Urinary bladder (tissue), 4 donors: Measurements from ENCODE around the gene RASSF4. TPM values are rescaled to one million over a fixed set of nuclear protein-coding genes. Genes with fewer than 3 reads are reported as not detected.
A peak's percentile ranks its signal among the peaks of the same experiment; 100 is the strongest.

Experiments used
- DNase-seq: peaks from one replicate; pipeline ENCODE4 v3.0.0-alpha.2; 2015; ENCODE audit errors: extremely low spot score
- H3K27ac ChIP-seq: one replicate; pipeline ENCODE4 v1.5.1; 2013; ENCODE audit warnings: low read depth, mild to moderate bottlenecking, moderate library complexity
- H3K36me3 ChIP-seq: one replicate; pipeline ENCODE4 v1.6.1; 2013; ENCODE audit warnings: mild to moderate bottlenecking, moderate library complexity; ENCODE audit not compliant: insufficient read depth
- H3K4me1 ChIP-seq: one replicate; pipeline ENCODE4 v1.6.1; 2013; ENCODE audit warnings: mild to moderate bottlenecking, moderate library complexity; ENCODE audit not compliant: insufficient read depth
- H3K4me3 ChIP-seq: one replicate; pipeline ENCODE4 v1.5.1; 2013; ENCODE audit warnings: low read depth, low read length
- WGBS: extraction: QIAGEN DNeasy Blood & Tissue Kit; methylation state at CpG from one replicate; pipeline ENCODE4 v1.1.7; 2013; 5-methylcytosine and 5-hydroxymethylcytosine counted together
- polyA plus RNA-seq: library from polyadenylated mRNA; stranded (reverse); fragments of 200-250 nt; gene quantifications from one replicate; pipeline ENCODE4 v1.2.3, GENCODE V29; 2013
- total RNA-seq: library from RNA; depleted of rRNA; stranded (reverse); fragments of >200 nt; gene quantifications from one replicate; pipeline ENCODE4 v1.2.3, GENCODE V29; 2014
- donor health status: healthy with polysubstance abuse.
- donor health status: healthy.

Gene RASSF4
- total and polyA plus RNA-seq, 2 donors = 12.2 to 55.1 TPM

DNA sequence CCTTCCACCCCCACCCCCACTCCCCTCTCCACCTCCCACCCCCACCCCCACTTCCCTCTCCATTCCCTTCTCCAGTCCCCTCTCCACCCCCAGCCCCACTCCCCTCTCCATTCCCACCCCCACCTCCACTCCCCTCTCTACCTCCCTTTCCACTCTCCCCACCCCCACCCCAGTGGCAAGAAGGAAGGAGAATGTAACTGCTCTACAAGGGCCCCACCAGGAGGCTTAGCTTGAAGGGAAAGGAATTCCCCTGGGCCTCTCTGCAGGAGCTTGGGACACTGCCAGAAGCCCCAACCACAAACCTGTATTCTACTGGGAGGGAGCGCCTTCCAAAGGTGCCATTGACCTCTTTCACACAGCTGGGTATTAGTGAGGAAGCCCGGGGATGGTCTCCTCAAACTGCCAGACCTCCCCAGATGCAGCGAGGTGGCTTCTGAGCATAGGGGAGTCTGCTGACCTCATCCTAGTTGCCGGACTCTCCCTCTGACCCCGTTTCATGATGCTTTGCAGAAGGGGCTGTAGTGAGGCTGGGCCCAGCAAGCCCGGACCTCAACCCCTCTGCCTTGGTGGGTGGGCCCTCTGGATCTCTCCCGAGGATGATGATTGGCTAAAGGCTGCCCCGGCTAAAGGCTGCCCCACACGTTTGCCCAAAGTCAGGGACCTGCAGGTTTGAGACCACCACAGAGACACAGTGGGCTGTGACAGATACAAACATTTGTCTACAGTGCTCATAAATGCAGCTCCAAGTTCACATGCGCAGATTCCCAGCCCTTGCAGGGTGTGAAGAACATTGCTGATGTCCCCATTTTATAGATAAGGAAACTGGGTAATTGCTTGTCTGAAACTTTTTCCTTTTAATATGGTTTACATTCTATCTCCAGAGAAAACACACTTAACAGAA is 16.1 kb downstream of the RASSF4 start:
- Histone ChIP-seq H3K4me1 (no peaks in the 10 kb centered on the region), H3K27ac (peak overlapping the region; percentile 14), H3K4me3 (no peak overlapping the region), H3K36me3 (no peaks in the 10 kb centered on the region)
- WGBS = 44% methylated on average over 10 of the region's 10 CpGs
- DNase-seq = no peak

DNA sequence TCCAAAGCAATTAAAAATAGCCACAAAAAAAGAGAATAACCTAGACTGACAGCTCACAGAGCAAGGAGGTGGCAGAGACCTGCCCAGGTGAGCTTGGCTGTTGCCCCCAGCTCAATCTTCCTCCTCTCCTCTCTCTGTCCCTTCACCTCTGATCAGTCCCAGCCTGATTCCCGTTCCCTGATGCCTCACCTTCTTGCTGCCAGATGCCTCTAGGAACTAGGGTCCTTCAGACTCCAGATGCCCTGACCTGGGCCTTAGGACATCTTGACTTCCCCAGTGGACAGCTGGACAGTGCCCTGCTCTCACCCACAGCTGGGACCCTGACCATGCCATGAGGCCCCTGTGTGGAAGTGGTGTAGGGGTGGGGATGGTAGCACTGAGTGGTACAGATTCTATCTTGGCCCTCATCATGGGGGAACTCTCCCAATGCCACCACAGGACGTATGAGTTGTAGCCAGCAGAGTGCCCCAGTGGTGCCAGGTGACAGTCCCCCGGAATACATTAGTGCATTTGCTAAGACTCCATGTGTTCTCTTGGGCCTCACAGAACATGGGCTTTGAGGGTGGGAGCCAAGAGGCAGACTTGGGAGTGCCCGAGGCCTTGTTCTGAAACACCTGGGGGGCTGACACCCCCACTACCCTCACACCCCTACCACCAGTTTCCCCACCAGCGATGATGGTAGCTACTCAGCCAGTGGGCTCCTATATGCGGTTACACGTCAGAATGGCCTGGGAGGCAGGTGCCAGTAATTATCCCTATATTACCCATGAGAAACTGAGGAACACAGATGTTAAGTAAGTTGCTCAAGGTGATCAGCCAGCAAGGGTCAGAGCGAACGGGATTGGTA is 17.0 kb downstream of the RASSF4 start:
- 86% methylated on average over 9 of the region's 9 CpGs for WGBS
- Histone ChIP-seq H3K4me3 (peak overlapping the region; percentile 46), H3K27ac (no peak overlapping the region), H3K4me1 (no peaks in the 10 kb centered on the region), H3K36me3 (no peaks in the 10 kb centered on the region)
- DNase-seq = no peak

DNA sequence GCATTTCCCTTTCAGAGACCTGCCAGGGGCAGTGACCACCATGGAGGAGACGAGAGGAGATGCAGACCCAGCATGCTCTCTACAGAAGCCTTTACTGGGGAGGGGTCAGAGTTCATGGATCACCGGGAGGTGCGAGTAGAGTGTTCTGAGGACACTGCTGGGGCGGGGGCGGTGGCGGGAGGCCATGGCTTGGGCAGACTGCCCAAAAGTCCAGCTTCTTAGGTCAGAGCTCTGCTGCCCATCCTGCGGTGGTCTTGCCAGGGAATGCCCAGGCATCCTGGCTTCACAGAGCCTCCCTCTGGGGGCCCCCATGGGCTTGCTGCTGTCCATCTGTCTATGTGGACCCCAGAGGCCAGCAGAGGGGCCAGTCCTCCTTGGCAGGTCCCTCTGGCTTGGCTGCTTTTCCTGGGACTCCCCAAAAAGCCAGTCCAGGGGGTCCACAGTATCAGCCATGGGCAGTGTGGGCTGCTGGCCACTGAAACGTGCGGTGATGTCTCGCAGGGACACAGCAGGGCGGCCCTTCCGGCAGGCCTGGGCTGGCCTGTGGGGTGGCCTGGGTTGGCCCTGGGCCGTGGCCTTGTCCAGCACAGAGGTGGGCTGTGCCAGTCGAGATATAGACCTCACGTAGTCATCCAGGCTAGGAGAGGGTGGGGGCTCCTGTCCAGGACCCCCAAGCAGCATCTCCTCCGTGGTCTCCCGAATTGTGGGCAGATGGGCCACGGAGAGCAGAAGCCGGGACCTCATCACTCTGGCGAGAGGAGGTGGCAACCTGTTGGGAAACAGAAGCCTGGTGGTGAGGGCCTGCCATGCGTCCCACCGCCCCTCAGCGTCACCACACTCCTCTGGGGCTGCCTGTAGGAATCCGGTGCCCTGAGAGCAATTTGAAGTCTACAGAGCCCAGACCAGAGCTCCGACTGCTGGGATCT is 17.9 kb downstream of the RASSF4 start:
- no peaks in the 10 kb centered on the region for H3K4me1 ChIP-seq
- H3K27ac ChIP-seq = peak overlapping the region; percentile 19
- DNase-seq = no peak
- no peaks in the 10 kb centered on the region for H3K36me3 ChIP-seq
- peak overlapping the region; percentile 46 for H3K4me3 ChIP-seq
- WGBS = 78% methylated on average over 25 of the region's 25 CpGs

DNA sequence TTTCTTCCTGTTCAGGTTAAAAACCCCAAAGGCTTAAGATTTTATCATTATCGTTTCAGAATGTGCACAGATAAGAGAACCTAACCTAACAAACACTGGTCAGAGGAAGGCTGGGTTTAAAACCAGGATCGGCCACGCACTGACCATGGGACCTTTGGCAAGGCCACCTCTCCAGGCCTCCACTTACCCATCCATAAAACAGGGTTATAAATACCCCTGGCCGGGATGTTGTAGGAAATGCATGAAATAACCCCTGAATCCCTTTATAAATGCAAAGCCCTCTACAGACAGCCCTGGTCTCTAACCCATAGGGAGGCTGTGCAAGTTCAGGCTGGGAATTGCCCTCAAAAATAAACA is 18.6 kb downstream of the RASSF4 start:
- no peaks in the 10 kb centered on the region for H3K4me1 ChIP-seq
- DNase-seq = no peak
- peak overlapping the region; percentile 55 for H3K27ac ChIP-seq
- no peaks in the 10 kb centered on the region for H3K36me3 ChIP-seq
- H3K4me3 ChIP-seq = peak overlapping the region; percentile 46
- 25% methylated on average over 4 of the region's 4 CpGs for WGBS

DNA sequence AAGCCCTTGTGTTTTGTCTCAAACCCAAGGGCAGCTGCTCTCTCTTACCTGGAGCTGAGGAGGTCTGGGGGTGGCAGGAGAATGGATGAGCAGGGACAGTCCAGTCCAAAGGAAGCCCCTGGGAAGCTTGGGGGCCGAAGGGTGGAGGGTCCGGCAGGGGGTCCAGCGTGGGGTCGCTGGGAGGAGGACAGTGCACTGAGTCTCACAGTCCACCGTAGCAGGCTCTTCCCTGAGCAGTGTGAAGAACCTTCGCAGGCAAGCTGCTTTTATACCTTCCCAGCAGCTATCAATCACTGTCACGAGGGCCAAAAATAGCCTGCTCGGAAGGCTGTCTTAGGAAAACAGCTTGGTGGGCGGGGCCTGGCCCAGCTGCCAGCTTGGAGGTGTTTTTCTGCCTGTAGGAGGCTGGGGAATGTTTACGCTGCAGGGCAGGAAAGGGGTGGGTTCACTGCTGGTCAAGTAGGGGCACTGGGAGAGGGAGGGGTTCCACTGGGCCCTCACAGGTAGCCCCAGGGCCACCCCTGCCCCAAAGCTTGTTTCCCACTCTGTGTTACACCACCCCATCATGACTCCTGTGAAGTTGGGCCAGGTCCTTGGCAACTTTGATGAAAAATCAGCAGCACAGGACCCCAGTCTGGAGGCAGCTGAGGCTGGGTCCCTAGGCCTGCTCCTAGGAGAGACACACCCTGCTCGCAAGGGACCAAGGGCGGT is 19.1 kb downstream of the RASSF4 start, which contains the start of gene DEPP1:
Gene DEPP1, minus strand, starts transcription at position 240 of the 711 bp plus-strand sequence. CDS start 779 bp downstream, outside the sequence.
- Histone ChIP-seq H3K27ac (peak within 1 kb of the TSS; percentile 55), H3K36me3 (no peaks in the 10 kb centered on the region), H3K4me3 (peak within 1 kb of the TSS; percentile 46), H3K4me1 (no peaks in the 10 kb centered on the region)
- DNase-seq = no peak
- 24% methylated on average over 12 of the region's 12 CpGs for WGBS

DNA sequence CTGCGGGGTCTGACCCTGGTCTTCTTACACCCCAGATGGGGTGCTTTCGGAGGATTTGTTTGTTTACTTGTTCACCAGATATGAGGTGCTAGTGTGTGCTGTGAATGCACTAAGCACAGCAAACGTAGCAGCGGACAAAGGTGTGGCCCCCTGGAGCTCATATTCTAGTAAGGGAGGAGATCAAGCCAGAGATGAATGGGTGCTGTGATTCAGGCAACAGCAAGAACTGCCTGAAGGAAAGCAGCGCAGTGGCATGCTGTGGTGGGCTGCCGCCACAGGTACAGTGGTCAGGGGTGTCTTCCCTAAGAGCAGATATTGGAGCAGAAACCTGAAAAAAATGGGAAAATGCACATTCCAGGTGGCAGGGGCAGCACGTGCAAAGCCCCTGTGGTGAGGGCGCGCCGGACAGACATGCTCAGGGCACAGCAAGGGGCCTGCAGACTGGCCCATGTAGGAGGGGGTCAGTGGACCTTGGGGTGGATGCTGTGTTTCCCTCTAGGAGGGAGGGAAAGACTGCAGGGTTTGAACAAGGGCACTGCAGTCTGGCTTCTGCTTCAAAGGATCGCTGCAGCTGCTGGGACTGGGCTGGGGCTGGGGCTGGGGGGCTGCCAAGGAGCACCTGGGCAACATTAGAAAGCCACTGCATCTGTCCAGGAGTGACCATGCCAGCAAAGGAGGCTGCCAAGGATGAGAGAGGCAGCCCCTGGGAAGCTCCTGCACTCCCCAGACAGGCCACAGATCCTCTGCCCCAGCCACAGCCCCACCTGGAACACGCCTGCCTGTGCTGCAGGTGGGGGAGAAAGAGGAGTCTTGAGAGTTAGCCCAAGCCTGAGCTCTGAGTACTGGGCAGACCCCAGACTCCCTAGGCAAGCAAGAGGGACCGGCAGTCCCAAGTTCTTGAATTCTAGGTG is 19.9 kb downstream of the RASSF4 start:
- Histone ChIP-seq H3K4me1 (no peaks in the 10 kb centered on the region), H3K36me3 (no peaks in the 10 kb centered on the region), H3K27ac (peak overlapping the region; percentile 30), H3K4me3 (no peak overlapping the region)
- no peak for DNase-seq
- 88% methylated on average over 13 of the region's 13 CpGs for WGBS

DNA sequence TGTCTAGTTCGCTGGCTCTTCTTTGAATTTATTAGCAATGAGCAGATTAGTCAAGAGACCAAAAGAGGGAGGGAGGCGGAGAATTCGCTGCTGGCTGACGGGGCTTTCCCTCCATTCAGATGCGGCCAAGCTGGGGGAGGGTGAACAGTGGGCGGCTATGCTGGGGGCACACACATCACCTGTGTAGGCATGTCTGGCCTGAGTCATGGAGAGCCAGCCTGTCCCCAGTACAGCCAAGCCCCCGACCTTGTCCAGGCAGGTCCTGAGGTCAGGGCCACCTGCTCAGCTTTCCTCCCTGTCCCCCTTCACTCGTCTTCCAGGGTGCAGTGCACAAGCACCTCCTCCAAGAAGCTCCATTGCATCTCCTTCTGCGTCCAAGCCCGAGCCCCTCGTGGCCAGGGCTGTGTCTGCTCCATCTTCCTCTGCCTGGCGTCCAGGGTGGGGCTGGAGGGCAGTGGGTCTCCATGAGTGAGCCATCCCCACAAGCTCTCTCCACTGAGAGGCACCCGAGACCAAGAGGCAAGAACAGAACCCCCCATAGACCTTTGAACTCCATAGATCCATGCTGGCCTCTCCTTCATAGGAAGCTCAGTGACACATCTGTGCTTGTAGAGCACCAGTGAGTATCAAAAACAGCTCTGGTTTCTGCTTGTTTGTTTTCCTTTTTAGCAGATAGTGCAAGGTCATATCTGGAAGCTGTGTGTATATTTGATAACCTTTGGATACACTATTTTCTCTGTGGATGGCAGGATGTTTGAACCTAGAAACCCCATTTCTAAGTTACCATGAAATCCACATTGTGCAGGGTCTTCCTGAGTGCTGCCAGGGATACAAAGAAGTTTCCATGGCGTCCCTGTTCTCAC is 20.9 kb downstream of the RASSF4 start:
- no peaks in the 10 kb centered on the region for H3K36me3 ChIP-seq
- no peaks in the 10 kb centered on the region for H3K4me1 ChIP-seq
- DNase-seq = no peak
- 83% methylated on average over 14 of the region's 14 CpGs for WGBS
- peak overlapping the region; percentile 40 for H3K27ac ChIP-seq
- H3K4me3 ChIP-seq = no peak overlapping the region

DNA sequence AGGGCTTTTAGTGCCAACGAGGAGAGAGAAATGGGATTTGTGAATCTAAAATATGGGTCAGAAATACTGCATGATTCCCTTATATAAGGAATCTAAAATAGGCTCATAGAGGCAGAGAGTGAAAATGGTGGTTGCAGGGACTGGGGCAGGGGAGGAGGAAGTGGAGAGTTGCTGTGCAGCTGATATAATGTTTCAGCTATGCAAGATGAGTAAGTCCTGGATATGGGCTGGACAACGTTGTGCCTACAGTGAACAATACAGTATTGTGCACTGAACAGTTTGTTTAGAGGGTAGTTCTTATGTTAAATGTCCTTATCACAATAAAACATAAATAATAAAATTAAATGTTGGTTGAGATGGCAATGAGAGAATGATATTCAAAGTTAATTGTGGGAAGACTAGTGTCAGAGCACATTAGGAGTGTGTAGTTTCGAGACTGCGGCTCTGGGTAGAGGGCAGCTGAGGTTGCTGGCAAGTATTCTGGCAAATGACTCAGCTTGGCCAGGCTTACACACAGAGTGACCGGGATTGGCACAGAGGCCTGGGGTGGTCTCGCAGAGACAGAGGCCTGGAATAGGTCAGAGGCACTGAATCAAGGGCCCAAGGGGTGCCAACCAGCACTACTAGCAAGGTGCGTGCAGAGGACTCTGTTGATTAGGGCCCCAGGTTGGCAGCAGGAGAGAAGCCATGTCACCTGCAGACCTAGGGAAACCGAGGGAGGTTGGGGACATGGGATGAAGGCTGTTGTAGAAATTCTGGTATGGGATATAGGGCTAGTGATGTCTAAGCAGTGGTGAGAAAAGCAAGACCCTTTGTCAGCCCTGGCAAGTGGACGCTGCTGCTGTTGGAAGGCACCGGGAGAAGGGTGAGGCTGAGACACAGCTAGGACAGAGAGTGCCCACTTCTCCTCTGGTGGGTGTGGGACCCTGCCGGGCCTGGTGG is 21.8 kb downstream of the RASSF4 start:
- peak overlapping the region; percentile 30 for H3K27ac ChIP-seq
- 54% methylated on average over 11 of the region's 11 CpGs for WGBS
- DNase-seq = no peak
- no peaks in the 10 kb centered on the region for H3K36me3 ChIP-seq
- H3K4me1 ChIP-seq = no peaks in the 10 kb centered on the region
- H3K4me3 ChIP-seq = no peak overlapping the region

DNA sequence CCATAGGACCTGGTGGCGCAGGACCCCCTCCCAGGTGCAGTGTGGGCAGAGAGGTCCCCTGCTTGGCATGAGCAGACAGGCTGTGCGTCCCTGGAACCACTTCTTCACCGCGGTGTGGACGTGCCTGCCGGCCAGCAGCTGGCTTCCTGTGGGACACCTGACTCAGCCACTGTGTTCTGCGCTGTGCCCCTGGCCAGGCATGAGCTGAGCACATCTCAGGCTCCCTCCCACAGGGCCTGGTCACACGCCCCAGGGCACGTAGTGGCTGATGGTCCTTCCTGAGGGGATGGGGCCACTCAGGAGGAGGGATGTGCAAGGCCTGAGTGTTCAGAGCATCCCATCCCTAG is 22.5 kb downstream of the RASSF4 start:
- WGBS = 85% methylated on average over 9 of the region's 9 CpGs
- no peak for DNase-seq
- Histone ChIP-seq H3K36me3 (no peaks in the 10 kb centered on the region), H3K27ac (no peak overlapping the region), H3K4me1 (no peaks in the 10 kb centered on the region), H3K4me3 (no peak overlapping the region)

DNA sequence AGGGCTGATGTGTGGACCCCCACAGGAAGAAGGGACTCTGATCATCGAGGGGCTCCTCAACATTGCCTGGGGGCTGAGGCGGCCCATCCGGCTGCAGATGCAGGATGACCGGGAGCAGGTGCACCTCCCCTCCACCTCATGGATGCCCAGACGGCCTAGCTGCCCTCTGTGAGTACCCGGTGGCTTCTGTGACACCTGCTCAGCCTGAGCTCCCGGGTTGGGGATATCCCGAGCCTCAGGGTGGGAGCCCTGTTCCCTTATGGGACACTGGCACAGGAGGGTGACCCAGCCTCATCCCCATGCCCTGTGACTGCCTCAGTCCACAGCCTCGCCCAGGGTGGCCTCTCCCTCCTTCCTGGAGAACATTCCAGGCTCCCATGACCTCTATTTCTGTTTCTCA is 22.9 kb downstream of the RASSF4 start:
- Histone ChIP-seq H3K4me1 (no peaks in the 10 kb centered on the region), H3K36me3 (no peaks in the 10 kb centered on the region)

More for the DNA sequence above, 22.9 kb downstream of the RASSF4 start:
- WGBS = 89% methylated on average over 9 of the region's 9 CpGs
- DNase-seq = no peak
- H3K27ac ChIP-seq = no peak overlapping the region
- H3K4me3 ChIP-seq = no peak overlapping the region
